Right atrium auricular region (tissue), 2 donors: ENCODE data around the gene GET4. TPM values are rescaled to one million over a fixed set of nuclear protein-coding genes. Genes with fewer than 3 reads are reported as not detected.

ENCODE experiments used
- DNase-seq: peaks from one replicate; pipeline ENCODE4 v3.0.0-alpha.2; 2019; ENCODE audit warnings: low spot score
- H3K27ac ChIP-seq, 2 donors: fragments of 200-600 bp; sonication (generic); 1 replicate in 1 of 2; 2 replicates in 1 of 2; pipeline ENCODE4 v1.5.1; 2016 to 2019
- H3K27me3 ChIP-seq, 2 donors: fragments of 200-600 bp; sonication (generic); one replicate each; pipeline versions ENCODE4 v1.5.1 to v1.6.0; 2017 to 2019
- H3K36me3 ChIP-seq: fragments of 200-600 bp; sonication (generic); one replicate; pipeline ENCODE4 v1.5.1; 2016
- H3K4me1 ChIP-seq, 2 donors: fragments of 200-600 bp; sonication (generic); one replicate each; pipeline versions ENCODE4 v1.5.1 to v1.6.0; 2017 to 2019
- H3K4me3 ChIP-seq, 2 donors: fragments of 200-600 bp; sonication (generic); 1 replicate in 1 of 2; 2 replicates in 1 of 2; pipeline ENCODE4 v1.5.1; 2017 to 2019; ENCODE audit warnings: mild to moderate bottlenecking in 1 of 2, moderate library complexity in 1 of 2
- H3K9me3 ChIP-seq, 2 donors: fragments of 200-600 bp; sonication (generic); one replicate each; pipeline ENCODE4 v1.5.1; 2019
- total RNA-seq, 2 donors: library from RNA; depleted of rRNA; stranded (reverse); fragments of >200 nt; gene quantifications; one replicate each; pipeline ENCODE4 v1.1.0, GENCODE V29; 2016
- TF ChIP-seq, protein P1 (sequence below), 2 donors: fragments of 200-600 bp; sonication (generic); IDR thresholded peaks; one replicate each; pipeline ENCODE4 v1.5.1; 2019; ENCODE audit warnings: antibody characterized with exemption in 2 of 2

The GET4 gene
- total RNA-seq, 2 donors from 2014 or later: 16.1 to 19.7 TPM

GRCh38 chr7:849145-849544, 27.2 kb upstream of the GET4 start:
- Histone ChIP-seq H3K4me1 (peaks cover 0 to 4% of the 10 kb centered on the region in 2 donors), H3K9me3 (no peaks in the 10 kb centered on the region), H3K27ac (peak overlapping the region; percentile 28 to 62), H3K4me3 (no peak overlapping the region), H3K36me3 (peaks cover 47% of the 10 kb centered on the region), H3K27me3 (no peaks in the 10 kb centered on the region)
- TF ChIP-seq, protein P1, sequence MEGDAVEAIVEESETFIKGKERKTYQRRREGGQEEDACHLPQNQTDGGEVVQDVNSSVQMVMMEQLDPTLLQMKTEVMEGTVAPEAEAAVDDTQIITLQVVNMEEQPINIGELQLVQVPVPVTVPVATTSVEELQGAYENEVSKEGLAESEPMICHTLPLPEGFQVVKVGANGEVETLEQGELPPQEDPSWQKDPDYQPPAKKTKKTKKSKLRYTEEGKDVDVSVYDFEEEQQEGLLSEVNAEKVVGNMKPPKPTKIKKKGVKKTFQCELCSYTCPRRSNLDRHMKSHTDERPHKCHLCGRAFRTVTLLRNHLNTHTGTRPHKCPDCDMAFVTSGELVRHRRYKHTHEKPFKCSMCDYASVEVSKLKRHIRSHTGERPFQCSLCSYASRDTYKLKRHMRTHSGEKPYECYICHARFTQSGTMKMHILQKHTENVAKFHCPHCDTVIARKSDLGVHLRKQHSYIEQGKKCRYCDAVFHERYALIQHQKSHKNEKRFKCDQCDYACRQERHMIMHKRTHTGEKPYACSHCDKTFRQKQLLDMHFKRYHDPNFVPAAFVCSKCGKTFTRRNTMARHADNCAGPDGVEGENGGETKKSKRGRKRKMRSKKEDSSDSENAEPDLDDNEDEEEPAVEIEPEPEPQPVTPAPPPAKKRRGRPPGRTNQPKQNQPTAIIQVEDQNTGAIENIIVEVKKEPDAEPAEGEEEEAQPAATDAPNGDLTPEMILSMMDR (IDR thresholded peaks at IDR 0.05): no peak
- no peak for DNase-seq

GRCh38 chr7:849781-850180, 26.6 kb upstream of the GET4 start:
- Histone ChIP-seq H3K4me1 (peaks cover 0 to 4% of the 10 kb centered on the region in 2 donors), H3K9me3 (no peaks in the 10 kb centered on the region), H3K36me3 (peaks cover 47% of the 10 kb centered on the region), H3K27me3 (no peaks in the 10 kb centered on the region), H3K27ac (peak overlapping the region; percentile 28 to 62), H3K4me3 (no peak overlapping the region)
- TF ChIP-seq, protein P1 (IDR thresholded peaks at IDR 0.05): no peak
- DNase-seq: no peak

GRCh38 chr7:851204-851603, 25.1 kb upstream of the GET4 start:
- H3K27ac ChIP-seq: no peak overlapping the region
- H3K36me3 ChIP-seq: peaks cover 55% of the 10 kb centered on the region
- no peak overlapping the region for H3K4me3 ChIP-seq
- H3K27me3 ChIP-seq: no peaks in the 10 kb centered on the region
- TF ChIP-seq, protein P1 (IDR thresholded peaks at IDR 0.05): no peak
- H3K4me1 ChIP-seq: peaks cover 0 to 4% of the 10 kb centered on the region in 2 donors
- H3K9me3 ChIP-seq: no peaks in the 10 kb centered on the region
- no peak for DNase-seq

GRCh38 chr7:853366-854117, 22.8 kb upstream of the GET4 start:
- no peaks in the 10 kb centered on the region for H3K9me3 ChIP-seq
- H3K27ac ChIP-seq: no peak overlapping the region
- no peak overlapping the region for H3K4me3 ChIP-seq
- DNase-seq: no peak
- peaks cover 78% of the 10 kb centered on the region for H3K36me3 ChIP-seq
- TF ChIP-seq, protein P1 (IDR thresholded peaks at IDR 0.05): no peak
- no peaks in the 10 kb centered on the region for H3K27me3 ChIP-seq
- peaks cover 0 to 4% of the 10 kb centered on the region in 2 donors for H3K4me1 ChIP-seq

- peaks cover 81% of the 10 kb centered on the region for H3K36me3 ChIP-seq
- H3K27me3 ChIP-seq: no peaks in the 10 kb centered on the region
- no peaks in the 10 kb centered on the region for H3K9me3 ChIP-seq
- DNase-seq: no peak
- no peak overlapping the region for H3K4me3 ChIP-seq
- TF ChIP-seq, protein P1 (IDR thresholded peaks at IDR 0.05): no peak
- peaks cover 0 to 4% of the 10 kb centered on the region in 2 donors for H3K4me1 ChIP-seq
- no peak overlapping the region for H3K27ac ChIP-seq
Measured at GRCh38 chr7:854118-854775, 22.1 kb upstream of the GET4 start.
